H1 (cell line): ENCODE data around the gene ABHD15. TPM values are rescaled to one million over a fixed set of nuclear protein-coding genes. Genes with fewer than 3 reads are reported as not detected.

Experiments
- ASH2L ChIP-seq: fragments of 200-600, 300-600 bp; sonication (generic); IDR thresholded peaks from one replicate; pipeline ENCODE4 v1.7.1; 2017; ENCODE audit warnings: low read length
- CBX5 ChIP-seq: fragments of 300-800, 300-1000 bp; sonication (generic); IDR thresholded peaks from 2 replicates; pipeline ENCODE4 v1.7.1; 2016; ENCODE audit warnings: antibody characterized with exemption, low read length, low read depth
- GABPA ChIP-seq: IDR thresholded peaks from 2 replicates; pipeline ENCODE4 v1.6.1; 2011; ENCODE audit warnings: mild to moderate bottlenecking, low read length, moderate library complexity, borderline replicate concordance; ENCODE audit not compliant: insufficient read depth
- JUND ChIP-seq: IDR thresholded peaks from 2 replicates; pipeline ENCODE4 v1.6.1; 2011; ENCODE audit warnings: mild to moderate bottlenecking, improper control_type of control experiment, low read length
- KDM5A ChIP-seq: fragments of 200-600 bp; IDR thresholded peaks from 2 replicates; pipeline ENCODE4 v1.7.1; 2012; ENCODE audit warnings: mild to moderate bottlenecking, low read length, inconsistent platforms, mixed read lengths
- RXRA ChIP-seq: IDR thresholded peaks from 2 replicates; pipeline ENCODE4 v1.6.1; 2011; ENCODE audit warnings: low read depth, mild to moderate bottlenecking, low read length, moderate library complexity; ENCODE audit not compliant: insufficient read depth
- TAF7 ChIP-seq: optimal IDR thresholded peaks from 2 replicates; pipeline ENCODE3; 2011; ENCODE audit warnings: low read depth, mild to moderate bottlenecking, inconsistent platforms, low read length, moderate library complexity, borderline replicate concordance
- polyA plus RNA-seq, 7 experiments: library from polyadenylated mRNA; depleted of rRNA in 3 of 7; stranded (reverse) in 5 of 7; unstranded in 2 of 7; fragments of >200 nt in 5 of 7; fragments of 200-250 nt in 2 of 7; gene quantifications; 1 replicate in 5 of 7; 2 replicates in 1 of 7; 4 replicates in 1 of 7; pipeline versions ENCODE4 v1.2.1 to v1.2.3, GENCODE V29; 2011 to 2013; ENCODE audit warnings: missing spikeins in 2 of 7, mixed read lengths in 2 of 7
- total RNA-seq: library from RNA; stranded (reverse); fragmentation: NEBNext Ultra II Directional; extraction: Animal tissue kit (Norgen Biotek cat#: 25700); gene quantifications from 2 replicates; pipeline ENCODE4 v1.2.1, GENCODE V29; 2021
- TF ChIP-seq, protein P1 (sequence below): fragments of 300-600 bp; sonication (generic); IDR thresholded peaks from 2 replicates; pipeline ENCODE4 v1.7.1; 2012; ENCODE audit warnings: low read length, moderate library complexity, mild to moderate bottlenecking, inconsistent platforms; ENCODE audit not compliant: insufficient replicate concordance
- TF ChIP-seq, protein P2 (sequence below): IDR thresholded peaks from 2 replicates; pipeline ENCODE4 v1.6.1; 2012; ENCODE audit warnings: low read length, inconsistent platforms

The ABHD15 gene
- total and polyA plus RNA-seq, 2 of the 8 experiments (the other 6 are each of a cell fraction or from before 2014, with no cell fraction given): 0.88 to 1.7 TPM

DNA sequence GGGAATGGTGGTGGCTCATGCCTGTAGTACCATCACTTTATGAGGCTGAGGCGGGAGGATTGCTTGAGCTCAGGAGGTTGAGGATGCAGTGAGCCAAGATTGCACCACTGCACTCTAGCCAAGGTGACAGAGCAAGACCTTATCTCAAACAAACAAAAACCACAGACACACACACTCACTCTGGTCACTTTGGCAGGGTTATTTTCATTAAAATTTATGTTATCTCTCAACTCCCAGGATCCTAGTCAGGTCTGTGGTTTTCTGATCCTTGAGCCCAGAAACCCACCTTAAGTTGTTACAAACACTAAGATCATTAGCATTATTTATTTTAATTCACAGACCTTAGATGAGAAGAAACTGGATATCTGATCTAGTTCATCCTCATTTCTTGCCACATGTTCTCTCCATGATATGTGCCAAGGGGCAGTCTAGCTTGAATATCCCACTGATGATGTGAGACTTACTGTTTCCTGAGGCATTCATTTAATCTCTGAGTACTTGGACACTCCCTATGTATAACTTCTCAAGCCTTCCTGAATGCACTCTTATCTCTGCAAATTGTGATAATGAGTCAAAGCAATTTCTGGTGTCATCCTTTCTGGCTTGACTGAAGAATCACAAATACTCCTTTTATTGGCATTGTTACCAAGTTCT is 9.6 kb downstream of the ABHD15 start (continued):
- TF ChIP-seq, protein P1, sequence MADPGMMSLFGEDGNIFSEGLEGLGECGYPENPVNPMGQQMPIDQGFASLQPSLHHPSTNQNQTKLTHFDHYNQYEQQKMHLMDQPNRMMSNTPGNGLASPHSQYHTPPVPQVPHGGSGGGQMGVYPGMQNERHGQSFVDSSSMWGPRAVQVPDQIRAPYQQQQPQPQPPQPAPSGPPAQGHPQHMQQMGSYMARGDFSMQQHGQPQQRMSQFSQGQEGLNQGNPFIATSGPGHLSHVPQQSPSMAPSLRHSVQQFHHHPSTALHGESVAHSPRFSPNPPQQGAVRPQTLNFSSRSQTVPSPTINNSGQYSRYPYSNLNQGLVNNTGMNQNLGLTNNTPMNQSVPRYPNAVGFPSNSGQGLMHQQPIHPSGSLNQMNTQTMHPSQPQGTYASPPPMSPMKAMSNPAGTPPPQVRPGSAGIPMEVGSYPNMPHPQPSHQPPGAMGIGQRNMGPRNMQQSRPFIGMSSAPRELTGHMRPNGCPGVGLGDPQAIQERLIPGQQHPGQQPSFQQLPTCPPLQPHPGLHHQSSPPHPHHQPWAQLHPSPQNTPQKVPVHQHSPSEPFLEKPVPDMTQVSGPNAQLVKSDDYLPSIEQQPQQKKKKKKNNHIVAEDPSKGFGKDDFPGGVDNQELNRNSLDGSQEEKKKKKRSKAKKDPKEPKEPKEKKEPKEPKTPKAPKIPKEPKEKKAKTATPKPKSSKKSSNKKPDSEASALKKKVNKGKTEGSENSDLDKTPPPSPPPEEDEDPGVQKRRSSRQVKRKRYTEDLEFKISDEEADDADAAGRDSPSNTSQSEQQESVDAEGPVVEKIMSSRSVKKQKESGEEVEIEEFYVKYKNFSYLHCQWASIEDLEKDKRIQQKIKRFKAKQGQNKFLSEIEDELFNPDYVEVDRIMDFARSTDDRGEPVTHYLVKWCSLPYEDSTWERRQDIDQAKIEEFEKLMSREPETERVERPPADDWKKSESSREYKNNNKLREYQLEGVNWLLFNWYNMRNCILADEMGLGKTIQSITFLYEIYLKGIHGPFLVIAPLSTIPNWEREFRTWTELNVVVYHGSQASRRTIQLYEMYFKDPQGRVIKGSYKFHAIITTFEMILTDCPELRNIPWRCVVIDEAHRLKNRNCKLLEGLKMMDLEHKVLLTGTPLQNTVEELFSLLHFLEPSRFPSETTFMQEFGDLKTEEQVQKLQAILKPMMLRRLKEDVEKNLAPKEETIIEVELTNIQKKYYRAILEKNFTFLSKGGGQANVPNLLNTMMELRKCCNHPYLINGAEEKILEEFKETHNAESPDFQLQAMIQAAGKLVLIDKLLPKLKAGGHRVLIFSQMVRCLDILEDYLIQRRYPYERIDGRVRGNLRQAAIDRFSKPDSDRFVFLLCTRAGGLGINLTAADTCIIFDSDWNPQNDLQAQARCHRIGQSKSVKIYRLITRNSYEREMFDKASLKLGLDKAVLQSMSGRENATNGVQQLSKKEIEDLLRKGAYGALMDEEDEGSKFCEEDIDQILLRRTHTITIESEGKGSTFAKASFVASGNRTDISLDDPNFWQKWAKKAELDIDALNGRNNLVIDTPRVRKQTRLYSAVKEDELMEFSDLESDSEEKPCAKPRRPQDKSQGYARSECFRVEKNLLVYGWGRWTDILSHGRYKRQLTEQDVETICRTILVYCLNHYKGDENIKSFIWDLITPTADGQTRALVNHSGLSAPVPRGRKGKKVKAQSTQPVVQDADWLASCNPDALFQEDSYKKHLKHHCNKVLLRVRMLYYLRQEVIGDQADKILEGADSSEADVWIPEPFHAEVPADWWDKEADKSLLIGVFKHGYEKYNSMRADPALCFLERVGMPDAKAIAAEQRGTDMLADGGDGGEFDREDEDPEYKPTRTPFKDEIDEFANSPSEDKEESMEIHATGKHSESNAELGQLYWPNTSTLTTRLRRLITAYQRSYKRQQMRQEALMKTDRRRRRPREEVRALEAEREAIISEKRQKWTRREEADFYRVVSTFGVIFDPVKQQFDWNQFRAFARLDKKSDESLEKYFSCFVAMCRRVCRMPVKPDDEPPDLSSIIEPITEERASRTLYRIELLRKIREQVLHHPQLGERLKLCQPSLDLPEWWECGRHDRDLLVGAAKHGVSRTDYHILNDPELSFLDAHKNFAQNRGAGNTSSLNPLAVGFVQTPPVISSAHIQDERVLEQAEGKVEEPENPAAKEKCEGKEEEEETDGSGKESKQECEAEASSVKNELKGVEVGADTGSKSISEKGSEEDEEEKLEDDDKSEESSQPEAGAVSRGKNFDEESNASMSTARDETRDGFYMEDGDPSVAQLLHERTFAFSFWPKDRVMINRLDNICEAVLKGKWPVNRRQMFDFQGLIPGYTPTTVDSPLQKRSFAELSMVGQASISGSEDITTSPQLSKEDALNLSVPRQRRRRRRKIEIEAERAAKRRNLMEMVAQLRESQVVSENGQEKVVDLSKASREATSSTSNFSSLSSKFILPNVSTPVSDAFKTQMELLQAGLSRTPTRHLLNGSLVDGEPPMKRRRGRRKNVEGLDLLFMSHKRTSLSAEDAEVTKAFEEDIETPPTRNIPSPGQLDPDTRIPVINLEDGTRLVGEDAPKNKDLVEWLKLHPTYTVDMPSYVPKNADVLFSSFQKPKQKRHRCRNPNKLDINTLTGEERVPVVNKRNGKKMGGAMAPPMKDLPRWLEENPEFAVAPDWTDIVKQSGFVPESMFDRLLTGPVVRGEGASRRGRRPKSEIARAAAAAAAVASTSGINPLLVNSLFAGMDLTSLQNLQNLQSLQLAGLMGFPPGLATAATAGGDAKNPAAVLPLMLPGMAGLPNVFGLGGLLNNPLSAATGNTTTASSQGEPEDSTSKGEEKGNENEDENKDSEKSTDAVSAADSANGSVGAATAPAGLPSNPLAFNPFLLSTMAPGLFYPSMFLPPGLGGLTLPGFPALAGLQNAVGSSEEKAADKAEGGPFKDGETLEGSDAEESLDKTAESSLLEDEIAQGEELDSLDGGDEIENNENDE: no peak
- TF ChIP-seq KDM5A: no peak
- no peak for TF ChIP-seq TAF7
- no peak for TF ChIP-seq CBX5
- TF ChIP-seq JUND: no peak
- TF ChIP-seq ASH2L: no peak
- no peak for TF ChIP-seq RXRA
- TF ChIP-seq GABPA: no peak
- TF ChIP-seq, protein P2, sequence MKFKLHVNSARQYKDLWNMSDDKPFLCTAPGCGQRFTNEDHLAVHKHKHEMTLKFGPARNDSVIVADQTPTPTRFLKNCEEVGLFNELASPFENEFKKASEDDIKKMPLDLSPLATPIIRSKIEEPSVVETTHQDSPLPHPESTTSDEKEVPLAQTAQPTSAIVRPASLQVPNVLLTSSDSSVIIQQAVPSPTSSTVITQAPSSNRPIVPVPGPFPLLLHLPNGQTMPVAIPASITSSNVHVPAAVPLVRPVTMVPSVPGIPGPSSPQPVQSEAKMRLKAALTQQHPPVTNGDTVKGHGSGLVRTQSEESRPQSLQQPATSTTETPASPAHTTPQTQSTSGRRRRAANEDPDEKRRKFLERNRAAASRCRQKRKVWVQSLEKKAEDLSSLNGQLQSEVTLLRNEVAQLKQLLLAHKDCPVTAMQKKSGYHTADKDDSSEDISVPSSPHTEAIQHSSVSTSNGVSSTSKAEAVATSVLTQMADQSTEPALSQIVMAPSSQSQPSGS: no peak
